Smooth muscle cell (in vitro differentiated cells): Measurements from ENCODE around the gene NFATC1. TPM values are rescaled to one million over a fixed set of nuclear protein-coding genes. Genes with fewer than 3 reads are reported as not detected.

ENCODE experiments used
- DNase-seq: peaks from one replicate; lab custom pipeline; 2025; ENCODE audit not compliant: unreplicated experiment; lab: John Stamatoyannopoulos, UW
- H2AFZ ChIP-seq: fragments of 200-600 bp; sonication (generic); 2 replicates; pipeline ENCODE4 v1.6.0; 2016; ENCODE audit warnings: antibody characterized with exemption, low read depth, mild to moderate bottlenecking
- H3F3A ChIP-seq: fragments of 200-600 bp; sonication (generic); 2 replicates; pipeline ENCODE4 v1.6.0; 2017; ENCODE audit warnings: antibody characterized with exemption, low read depth
- H3K27ac ChIP-seq: fragments of 200-600 bp; sonication (generic); 2 replicates; pipeline ENCODE4 v1.5.1; 2016; ENCODE audit warnings: low read depth, mild to moderate bottlenecking
- H3K27me3 ChIP-seq: fragments of 200-600 bp; sonication (generic); 2 replicates; pipeline ENCODE4 v1.6.1; 2016; ENCODE audit warnings: low read depth, mild to moderate bottlenecking
- H3K36me3 ChIP-seq: fragments of 200-600 bp; sonication (generic); 2 replicates; pipeline ENCODE4 v1.5.1; 2016; ENCODE audit warnings: low read depth
- H3K4me1 ChIP-seq: fragments of 200-600 bp; sonication (generic); 2 replicates; pipeline ENCODE4 v1.5.1; 2016; ENCODE audit warnings: low read depth
- H3K4me2 ChIP-seq: fragments of 200-600 bp; sonication (generic); 2 replicates; pipeline ENCODE4 v1.6.0; 2016; ENCODE audit warnings: mild to moderate bottlenecking
- H3K4me3 ChIP-seq: fragments of 200-600 bp; sonication (generic); 2 replicates; pipeline ENCODE4 v1.5.1; 2016; ENCODE audit warnings: mild to moderate bottlenecking
- H3K79me2 ChIP-seq: fragments of 200-600 bp; sonication (generic); 2 replicates; pipeline ENCODE4 v1.6.0; 2016; ENCODE audit warnings: low read depth, mild to moderate bottlenecking
- H3K9ac ChIP-seq: fragments of 200-600 bp; sonication (generic); 2 replicates; pipeline ENCODE4 v1.6.0; 2016; ENCODE audit warnings: low read depth
- H3K9me3 ChIP-seq: fragments of 200-600 bp; sonication (generic); replicated peaks from 2 replicates; pipeline ENCODE4 v1.5.1; 2016; ENCODE audit warnings: low read depth
- H4K20me1 ChIP-seq: fragments of 200-600 bp; sonication (generic); 2 replicates; pipeline ENCODE4 v1.6.0; 2016; ENCODE audit warnings: low read depth
- CTCF ChIP-seq: fragments of 200-600 bp; sonication (generic); IDR thresholded peaks from 2 replicates; pipeline ENCODE4 v1.5.1; 2017; ENCODE audit warnings: borderline replicate concordance, mild to moderate bottlenecking, antibody characterized with exemption; ENCODE audit not compliant: insufficient read depth, poor library complexity, severe bottlenecking
- WGBS: methylation state at CpG from one replicate; pipeline ENCODE4 v1.1.7; 2016; ENCODE audit warnings: low lambda C conversion rate; 5-methylcytosine and 5-hydroxymethylcytosine counted together
- polyA plus RNA-seq: library from polyadenylated mRNA; unstranded; fragments of >200 nt; fragmentation: Nextera tagmentation; extraction: Ambion mirVana; gene quantifications from 2 replicates; pipeline ENCODE4 v1.2.1, GENCODE V29; 2016
- small RNA-seq: library from RNA; depleted of rRNA; stranded (forward); fragments of <200 nt; gene quantifications from one replicate; pipeline ENCODE3, GENCODE V24; 2014
- total RNA-seq: library from RNA; depleted of rRNA; stranded (reverse); fragments of >200 nt; gene quantifications from 2 replicates; pipeline ENCODE4 v1.2.3, GENCODE V29; 2014

The NFATC1 gene
- total and polyA plus RNA-seq, 2 experiments from 2014 or later, result 13.1 to 19.2 TPM

- Histone ChIP-seq H3F3A (no peaks in the 10 kb centered on the region), H3K9me3 (peaks cover 5% of the 10 kb centered on the region), H2AFZ (no peak overlapping the region), H3K27me3 (no peaks in the 10 kb centered on the region), H3K4me3 (no peak overlapping the region), H3K9ac (no peak overlapping the region), H3K4me2 (peak overlapping the region; percentile 36), H4K20me1 (no peaks in the 10 kb centered on the region), H3K4me1 (peaks cover 5% of the 10 kb centered on the region), H3K79me2 (no peaks in the 10 kb centered on the region), H3K36me3 (no peaks in the 10 kb centered on the region), H3K27ac (no peak overlapping the region)
- no peak for TF ChIP-seq CTCF
- 82% methylated on average over 37 of the region's 37 CpGs for WGBS
- no peak for DNase-seq
Measured at GRCh38 chr18:79577451-79578395, 182.0 kb downstream of the NFATC1 start.

GRCh38 chr18:79578396-79579260 is 182.9 kb downstream of the NFATC1 start:
- TF ChIP-seq CTCF, result no peak
- peaks cover 5% of the 10 kb centered on the region for H3K4me1 ChIP-seq
- H3K79me2 ChIP-seq, result no peaks in the 10 kb centered on the region
- H3K36me3 ChIP-seq, result no peaks in the 10 kb centered on the region
- no peak overlapping the region for H3K4me2 ChIP-seq
- H3F3A ChIP-seq, result no peaks in the 10 kb centered on the region
- no peak for DNase-seq
- H3K27ac ChIP-seq, result no peak overlapping the region
- no peak overlapping the region for H3K9ac ChIP-seq
- WGBS, result 91% methylated on average over 27 of the region's 27 CpGs
- H4K20me1 ChIP-seq, result no peaks in the 10 kb centered on the region
- no peak overlapping the region for H2AFZ ChIP-seq
- H3K27me3 ChIP-seq, result no peaks in the 10 kb centered on the region
- H3K4me3 ChIP-seq, result no peak overlapping the region
- H3K9me3 ChIP-seq, result no peaks in the 10 kb centered on the region

Small RNA genes lying within 50 kb of the gene (small RNA-seq; reads per million reads assigned to genes)
- gene AC018445.2, result 0.18 reads per million
